ENCODE data around the gene SAMD4B. TPM values are rescaled to one million over a fixed set of nuclear protein-coding genes. Genes with fewer than 3 reads are reported as not detected.

Gene SAMD4B
- total RNA-seq, 1 experiment from 2014 or later, result 135 TPM

DNA sequence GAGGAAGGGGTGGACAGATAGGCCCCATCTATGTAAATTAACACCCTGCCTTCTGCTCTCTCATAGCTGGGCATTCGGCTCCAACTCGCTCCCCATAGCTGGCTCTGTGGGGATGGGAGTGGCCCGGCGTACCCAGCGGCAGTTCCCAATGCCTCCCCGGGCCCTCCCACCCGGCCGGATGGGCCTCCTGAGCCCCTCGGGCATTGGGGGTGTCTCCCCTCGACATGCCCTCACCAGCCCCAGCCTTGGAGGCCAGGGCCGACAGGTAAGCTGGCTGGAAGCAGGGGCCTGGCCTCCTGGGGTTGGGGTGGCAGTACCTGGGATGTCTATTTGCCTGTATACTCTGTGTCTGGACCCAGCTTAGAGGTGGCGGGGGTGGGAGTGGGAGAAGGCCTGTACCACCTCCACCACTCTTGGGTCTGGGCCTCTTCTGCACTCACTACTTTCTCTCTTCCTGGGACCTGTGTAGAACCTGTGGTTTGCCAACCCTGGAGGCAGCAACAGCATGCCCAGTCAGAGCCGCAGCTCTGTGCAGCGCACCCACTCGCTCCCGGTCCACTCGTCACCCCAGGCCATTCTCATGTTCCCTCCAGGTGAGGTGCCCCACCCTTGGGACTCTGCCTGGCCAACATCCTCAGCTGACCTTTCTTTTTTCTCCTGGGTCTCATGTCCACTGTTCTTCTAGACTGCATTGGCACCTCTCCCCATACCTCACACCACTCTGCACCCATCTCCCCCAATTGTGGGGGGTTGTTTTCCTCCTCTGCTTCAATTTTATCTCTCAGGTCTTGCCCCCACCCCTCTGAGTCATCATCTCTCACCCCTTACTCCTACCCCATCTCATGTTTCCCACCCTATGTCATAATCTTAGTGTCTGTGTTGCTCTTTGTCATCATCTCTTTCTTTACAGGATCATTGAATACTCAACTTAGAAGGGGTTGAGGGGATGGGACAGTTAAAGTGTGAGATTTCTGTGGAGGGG, 38.6 kb downstream of the SAMD4B start:
- Mint-ChIP-seq H3K27me3 (ENCODE audit: low read depth) (no peaks in the 10 kb centered on the region), H3K36me3 (ENCODE audit: insufficient read depth in 1 of 3, low read depth in 3 of 3) (peaks cover 51 to 93% (median 91%) of the 10 kb centered on the region in 3 experiments; a peak in 6 of 7 replicates), H3K4me1 (peaks cover 2 to 4% of the 10 kb centered on the region in 2 experiments; a peak in 2 of 4 replicates), H3K27ac (no peak overlapping the region), H3K9me3 (no peaks in the 10 kb centered on the region), H3K4me3 (no peak overlapping the region)
- H2BK120ac ChIP-seq (ENCODE audit: low read depth, low read length, poor library complexity, severe bottlenecking), result no peak overlapping the region
- H3K79me2 ChIP-seq (ENCODE audit: insufficient read depth, low read length), result no peaks in the 10 kb centered on the region
- H2AFZ ChIP-seq (ENCODE audit: low read length), result no peak overlapping the region
- WGBS (ENCODE audit: extremely low coverage, insufficient read length, low lambda C conversion rate), result no CpG with 5 or more reads among the region's 17 CpGs
- no peaks in the 10 kb centered on the region for H3K4me1 ChIP-seq (ENCODE audit: insufficient read depth, low read length)
- no peak overlapping the region for H3K4ac ChIP-seq (ENCODE audit: low read depth, low read length)
- no peak overlapping the region for H2BK15ac ChIP-seq (ENCODE audit: low read depth, low read length)
- TF ChIP-seq CTCF (conservative IDR thresholded peaks at IDR 0.05), result no peak
- no peak overlapping the region for H3K4me2 ChIP-seq (ENCODE audit: insufficient read depth, insufficient read length, low read length)
- H3K9ac ChIP-seq (ENCODE audit: extremely low read depth, insufficient read length, low read length), result no peak overlapping the region
- no peak overlapping the region for H3K56ac ChIP-seq (ENCODE audit: insufficient read length, low read depth, low read length)
- no peak for DNase-seq
- H2BK5ac ChIP-seq (ENCODE audit: insufficient read length, low read length), result no peak overlapping the region
- no peaks in the 10 kb centered on the region for H3K27me3 ChIP-seq (ENCODE audit: insufficient read depth, low read length)
- no peak overlapping the region for H2AK5ac ChIP-seq (ENCODE audit: insufficient read length, low read length)
- H4K8ac ChIP-seq (replicated peaks; ENCODE audit: insufficient read length, low read depth, low read length), result no peak overlapping the region
- H4K5ac ChIP-seq (ENCODE audit: insufficient read length, low read depth, low read length), result no peak overlapping the region
- H3K14ac ChIP-seq (ENCODE audit: insufficient read depth, low read length), result no peak overlapping the region
- H3T11ph ChIP-seq (ENCODE audit: low read length), result no peak overlapping the region
- H3K9me3 ChIP-seq (ENCODE audit: control insufficient read depth, low read depth, low read length), result no peaks in the 10 kb centered on the region
- H3K27ac ChIP-seq (ENCODE audit: insufficient read length, low read depth, low read length), result no peak overlapping the region
- H3K18ac ChIP-seq (ENCODE audit: insufficient read length, low read depth, low read length), result no peak overlapping the region
- H3K23ac ChIP-seq (ENCODE audit: insufficient read length, low read depth, low read length), result no peak overlapping the region
- H2BK20ac ChIP-seq (ENCODE audit: low read depth, low read length, poor library complexity, severe bottlenecking), result no peak overlapping the region
- no peaks in the 10 kb centered on the region for H3K79me1 ChIP-seq (ENCODE audit: insufficient read depth, low read depth, low read length, poor library complexity, severe bottlenecking)
- H3K23me2 ChIP-seq (ENCODE audit: insufficient read length, low read depth, low read length, poor library complexity, severe bottlenecking), result no peaks in the 10 kb centered on the region
- no peak overlapping the region for H4K91ac ChIP-seq (ENCODE audit: insufficient read length, low read depth, low read length)
- no peak overlapping the region for H2BK12ac ChIP-seq (ENCODE audit: insufficient read length, low read depth, low read length)
- peaks cover 2% of the 10 kb centered on the region for H4K20me1 ChIP-seq (ENCODE audit: control insufficient read depth, insufficient read depth, insufficient read length)
